ENCODE data around the gene HOMER2.
A peak's percentile ranks its signal among the peaks of the same experiment; 100 is the strongest.
"Not testable (repeated sequence)": the region's sequence is repeated elsewhere in the genome, so short reads cannot be mapped to it uniquely, and the experiment has no call there.

The HOMER2 gene
- long read RNA-seq, partial matches to known transcripts: 0 of 6 reads
- long read RNA-seq, other reads (novel, unspliced or antisense): 6 of 6 reads

- H3K27ac ChIP-seq (replicated peaks): no peak within 1 kb of the TSS
- H3K4me3 ChIP-seq (replicated peaks; ENCODE audit: insufficient read depth, low read length): peak within 1 kb of the TSS; percentile 24
- TF ChIP-seq, protein P1, sequence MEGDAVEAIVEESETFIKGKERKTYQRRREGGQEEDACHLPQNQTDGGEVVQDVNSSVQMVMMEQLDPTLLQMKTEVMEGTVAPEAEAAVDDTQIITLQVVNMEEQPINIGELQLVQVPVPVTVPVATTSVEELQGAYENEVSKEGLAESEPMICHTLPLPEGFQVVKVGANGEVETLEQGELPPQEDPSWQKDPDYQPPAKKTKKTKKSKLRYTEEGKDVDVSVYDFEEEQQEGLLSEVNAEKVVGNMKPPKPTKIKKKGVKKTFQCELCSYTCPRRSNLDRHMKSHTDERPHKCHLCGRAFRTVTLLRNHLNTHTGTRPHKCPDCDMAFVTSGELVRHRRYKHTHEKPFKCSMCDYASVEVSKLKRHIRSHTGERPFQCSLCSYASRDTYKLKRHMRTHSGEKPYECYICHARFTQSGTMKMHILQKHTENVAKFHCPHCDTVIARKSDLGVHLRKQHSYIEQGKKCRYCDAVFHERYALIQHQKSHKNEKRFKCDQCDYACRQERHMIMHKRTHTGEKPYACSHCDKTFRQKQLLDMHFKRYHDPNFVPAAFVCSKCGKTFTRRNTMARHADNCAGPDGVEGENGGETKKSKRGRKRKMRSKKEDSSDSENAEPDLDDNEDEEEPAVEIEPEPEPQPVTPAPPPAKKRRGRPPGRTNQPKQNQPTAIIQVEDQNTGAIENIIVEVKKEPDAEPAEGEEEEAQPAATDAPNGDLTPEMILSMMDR (IDR thresholded peaks at IDR 0.05; ENCODE audit: insufficient read depth, low read length): no peak
- no peak for TF ChIP-seq GABPA (IDR thresholded peaks at IDR 0.05; ENCODE audit: low read depth)
- no peak for TF ChIP-seq POLR2AphosphoS5 (IDR thresholded peaks at IDR 0.05; ENCODE audit: low read depth)
- TF ChIP-seq SPI1 (IDR thresholded peaks at IDR 0.05; ENCODE audit: borderline replicate concordance, low read depth): no peak
- no peak for TF ChIP-seq REST (IDR thresholded peaks at IDR 0.05; ENCODE audit: insufficient replicate concordance, low read depth)
- H3K27me3 ChIP-seq (ENCODE audit: insufficient read depth, poor library complexity, severe bottlenecking): peaks cover 20% of the 10 kb centered on the region
- no peak for DNase-seq (ENCODE audit: low read depth in 1 of 2, low spot score in 1 of 2)
Measured at GRCh38 chr15:82952158-82953081, at the start of gene HOMER2. TSS of gene HOMER2 (minus strand) at chr15:82952720. CDS start at chr15:82952535, 185 bp downstream.

DNA sequence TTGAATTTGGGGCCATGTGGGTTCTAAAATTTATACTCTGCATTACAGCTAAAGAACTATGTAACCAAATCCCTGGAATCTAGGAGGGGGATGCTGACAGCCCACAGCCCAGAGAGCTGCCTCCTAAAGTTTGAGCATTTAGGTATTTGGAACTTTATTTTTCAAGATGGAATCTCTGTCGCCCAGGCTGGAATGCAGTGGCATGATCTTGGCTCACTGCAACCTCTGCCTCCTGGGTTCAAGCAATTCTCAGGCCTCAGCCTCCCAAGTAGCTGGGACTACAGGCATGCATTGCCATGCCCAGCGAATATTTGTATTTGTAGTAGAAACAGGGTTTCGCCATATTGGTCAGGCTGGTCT, 48.1 kb upstream of the HOMER2 start:
- H3K4me3 ChIP-seq (replicated peaks; ENCODE audit: insufficient read depth, low read length): not testable (repeated sequence)

DNA sequence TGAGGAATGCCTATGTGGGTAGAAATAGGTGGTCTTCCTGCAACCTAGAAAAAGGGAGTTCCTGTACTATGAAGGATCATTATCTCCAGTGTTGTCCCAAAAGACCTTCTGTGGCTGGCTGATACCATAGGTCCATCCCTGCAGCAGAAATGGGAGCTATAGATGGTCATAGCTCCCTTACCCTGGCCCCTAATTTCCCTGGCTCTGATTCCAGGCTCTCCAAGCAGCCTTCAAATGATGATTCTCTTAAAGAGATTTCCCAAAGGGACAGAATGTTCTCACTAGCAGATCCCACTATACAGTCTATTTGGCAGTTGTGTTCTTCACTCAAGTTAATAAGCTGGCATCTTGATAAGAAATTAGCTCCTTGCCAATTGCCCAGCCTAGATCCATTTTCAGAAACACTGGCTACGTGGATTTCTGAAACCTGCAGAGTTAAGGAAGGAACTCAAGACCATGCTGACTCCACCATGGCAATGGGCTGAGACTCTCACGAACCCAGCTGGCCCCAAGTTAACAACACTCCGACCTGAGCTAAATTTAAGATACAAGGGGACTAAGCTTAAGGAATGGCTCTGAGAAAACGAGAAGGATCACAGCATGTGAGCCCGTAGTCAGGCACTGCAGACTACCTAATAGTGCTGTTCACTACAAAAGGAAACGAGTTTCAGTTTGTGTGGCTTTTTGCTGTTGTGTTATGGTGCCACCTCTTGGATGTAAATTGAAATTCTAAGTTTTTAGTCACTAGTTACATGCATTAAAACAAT, 47.6 kb upstream of the HOMER2 start:
- Histone ChIP-seq H3K4me3 (replicated peaks; ENCODE audit: insufficient read depth, low read length) (peak overlapping the region; percentile 30), H3K27ac (replicated peaks) (peak overlapping the region; percentile 20; the same call in 1 of the 2 replicates), H3K27me3 (ENCODE audit: insufficient read depth, poor library complexity, severe bottlenecking) (no peaks in the 10 kb centered on the region)
- TF ChIP-seq POLR2AphosphoS5 (IDR thresholded peaks at IDR 0.05; ENCODE audit: low read depth) (no peak), SPI1 (IDR thresholded peaks at IDR 0.05; ENCODE audit: borderline replicate concordance, low read depth) (no peak), REST (IDR thresholded peaks at IDR 0.05; ENCODE audit: insufficient replicate concordance, low read depth) (no peak), GABPA (IDR thresholded peaks at IDR 0.05; ENCODE audit: low read depth) (no peak)
- DNase-seq (ENCODE audit: low read depth in 1 of 2, low spot score in 1 of 2): peak in 1 of 2 experiments; percentile 46

More for the DNA sequence above, 48.1 kb upstream of the HOMER2 start:
- not testable (repeated sequence) for H3K27me3 ChIP-seq (ENCODE audit: insufficient read depth, poor library complexity, severe bottlenecking); DNase-seq (ENCODE audit: low read depth in 1 of 2, low spot score in 1 of 2); H3K27ac ChIP-seq (replicated peaks)

DNA sequence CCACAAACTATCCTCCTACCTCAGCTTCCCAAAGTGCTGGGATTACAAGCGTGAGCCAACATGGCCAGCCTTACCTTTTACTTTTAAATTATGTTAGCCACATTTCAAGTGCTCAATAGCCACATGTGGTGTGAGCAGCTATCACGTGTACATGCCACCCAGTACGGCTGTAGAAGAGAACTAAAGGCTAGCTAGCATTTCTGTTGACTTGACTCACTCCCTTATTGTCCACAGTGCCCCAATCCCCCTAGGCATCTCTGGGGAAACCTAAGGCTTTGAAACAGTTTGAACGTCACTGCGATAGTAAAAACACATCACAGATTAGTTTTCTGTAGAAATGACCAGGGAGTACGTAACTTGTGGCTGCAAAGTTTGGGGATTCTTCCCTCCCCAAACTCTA, 46.9 kb upstream of the HOMER2 start:
- H3K4me3 ChIP-seq (replicated peaks; ENCODE audit: insufficient read depth, low read length): no peak overlapping the region
- DNase-seq (ENCODE audit: low read depth in 1 of 2, low spot score in 1 of 2): no peak
- H3K27ac ChIP-seq (replicated peaks): no peak overlapping the region
- TF ChIP-seq, protein P1 (IDR thresholded peaks at IDR 0.05; ENCODE audit: insufficient read depth, low read length): no peak
- no peak for TF ChIP-seq GABPA (IDR thresholded peaks at IDR 0.05; ENCODE audit: low read depth)
- no peak for TF ChIP-seq SPI1 (IDR thresholded peaks at IDR 0.05; ENCODE audit: borderline replicate concordance, low read depth)
- no peak for TF ChIP-seq REST (IDR thresholded peaks at IDR 0.05; ENCODE audit: insufficient replicate concordance, low read depth)
- no peak for TF ChIP-seq POLR2AphosphoS5 (IDR thresholded peaks at IDR 0.05; ENCODE audit: low read depth)
- H3K27me3 ChIP-seq (ENCODE audit: insufficient read depth, poor library complexity, severe bottlenecking): no peaks in the 10 kb centered on the region

Data from HL-60 (cell line).